GM23248 (cell line): ENCODE measurements around the gene RUFY3.

Experiments
- EZH2 ChIP-seq: fragments of 200-600 bp; sonication (generic); IDR thresholded peaks from 2 replicates; pipeline ENCODE4 v1.6.1; 2018; ENCODE audit warnings: antibody characterized with exemption, mild to moderate bottlenecking; ENCODE audit not compliant: insufficient read depth, poor library complexity, severe bottlenecking
- EZH2phosphoT487 ChIP-seq: fragments of 200-600 bp; sonication (generic); IDR thresholded peaks from 2 replicates; pipeline ENCODE4 v1.6.1; 2018; ENCODE audit warnings: antibody characterized with exemption, moderate library complexity, mild to moderate bottlenecking, low read depth; ENCODE audit not compliant: insufficient read depth

DNA sequence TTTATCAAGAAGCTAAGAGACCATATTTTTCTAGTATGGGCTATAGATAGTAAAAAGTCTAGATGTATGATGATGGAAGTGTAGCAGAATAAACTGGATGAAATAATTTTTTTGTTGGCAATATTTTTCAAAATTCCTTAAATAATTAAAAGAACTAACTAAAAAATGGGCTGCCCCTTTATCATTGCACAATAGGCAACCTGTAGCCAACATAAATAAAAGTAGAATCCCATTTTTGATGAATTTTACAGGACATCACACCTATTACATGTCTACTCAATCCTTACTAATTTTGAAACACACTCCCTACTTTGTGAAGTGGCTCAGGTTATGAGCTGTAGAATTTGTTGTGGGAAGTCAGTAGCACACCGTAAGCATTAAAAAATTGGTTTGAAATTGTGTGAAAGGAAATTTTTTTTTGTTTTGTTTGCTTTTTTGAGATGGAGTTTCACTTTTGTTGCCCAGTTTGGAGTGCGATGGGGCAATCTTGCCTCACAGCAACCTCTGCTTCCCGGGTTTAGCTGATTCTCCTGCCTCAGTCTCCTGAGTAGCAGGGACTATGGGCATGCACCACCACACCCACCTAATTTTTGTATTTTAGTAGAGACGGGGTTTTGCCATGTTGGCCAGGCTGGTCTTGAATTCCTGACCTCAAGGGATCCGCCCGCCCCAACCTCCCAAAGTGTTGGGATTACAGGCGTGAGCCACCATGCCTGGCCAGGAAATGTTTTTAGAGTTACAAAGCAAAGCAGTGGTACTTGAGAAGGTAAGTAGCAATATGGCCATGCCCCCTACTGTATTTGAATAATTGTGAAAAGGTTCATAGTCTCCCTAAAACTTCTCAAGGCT is 8.9 kb upstream of the RUFY3 start:
- TF ChIP-seq EZH2: no peak
- no peak for TF ChIP-seq EZH2phosphoT487
